Dedifferentiated amniotic fluid mesenchymal stem cell (primary cell): ENCODE results near the gene FLT1.

ENCODE experiments used
- DNase-seq: peaks from one replicate; pipeline ENCODE4 v3.0.0-alpha.2; 2016; ENCODE audit errors: extremely low spot score

Gene FLT1

GRCh38 chr13:28494778-28495537, at the start of gene FLT1:
Gene FLT1, minus strand, starts transcription at chr13:28495128. Its CDS starts 285 bp downstream, at chr13:28494843.
- no peak for DNase-seq

GRCh38 chr13:28544026-28544425, 49.1 kb upstream of the FLT1 start:
- DNase-seq = no peak

- no peak for DNase-seq
Observed at GRCh38 chr13:28542804-28543203, 47.9 kb upstream of the FLT1 start.

GRCh38 chr13:28541966-28542365, 47.0 kb upstream of the FLT1 start:
- peak; percentile 33 for DNase-seq

- no peak for DNase-seq
Observed at GRCh38 chr13:28540612-28541011, 45.7 kb upstream of the FLT1 start.

- no peak for DNase-seq
Observed at GRCh38 chr13:28539625-28540286, 44.8 kb upstream of the FLT1 start.

GRCh38 chr13:28538932-28539331, 44.0 kb upstream of the FLT1 start:
- DNase-seq = no peak

GRCh38 chr13:28537171-28537570, 42.2 kb upstream of the FLT1 start:
- DNase-seq = no peak

GRCh38 chr13:28536371-28536770, 41.4 kb upstream of the FLT1 start:
- DNase-seq = no peak

GRCh38 chr13:28535734-28536133, 40.8 kb upstream of the FLT1 start:
- no peak for DNase-seq

- DNase-seq = no peak
Observed at GRCh38 chr13:28534801-28535200, 39.9 kb upstream of the FLT1 start.

GRCh38 chr13:28534210-28534609, 39.3 kb upstream of the FLT1 start:
- DNase-seq = no peak

- DNase-seq = no peak
Observed at GRCh38 chr13:28533441-28534166, 38.7 kb upstream of the FLT1 start.

GRCh38 chr13:28533125-28533436, 38.2 kb upstream of the FLT1 start:
- no peak for DNase-seq

GRCh38 chr13:28532388-28533124, 37.6 kb upstream of the FLT1 start:
- no peak for DNase-seq

GRCh38 chr13:28531845-28532387, 37.0 kb upstream of the FLT1 start:
- DNase-seq = no peak

GRCh38 chr13:28531077-28531844, 36.3 kb upstream of the FLT1 start:
- no peak for DNase-seq

GRCh38 chr13:28530729-28531076, 35.8 kb upstream of the FLT1 start:
- peak; percentile 17 for DNase-seq

GRCh38 chr13:28529836-28530235, 34.9 kb upstream of the FLT1 start:
- no peak for DNase-seq

GRCh38 chr13:28528848-28529247, 33.9 kb upstream of the FLT1 start:
- DNase-seq = no peak

- no peak for DNase-seq
Observed at GRCh38 chr13:28528388-28528787, 33.5 kb upstream of the FLT1 start.
